Cardiac fibroblast (primary cell): ENCODE data around the gene VGLL3.

Experiments
- DNase-seq, 2 donors: peaks; one replicate each; pipeline versions ENCODE4 v3.0.0 to v3.0.0-alpha.2; 2010; ENCODE audit warnings: low read depth in 2 of 2
- H3K4me3 ChIP-seq, 2 donors: replicated peaks in 1 of 2; 1 replicate in 1 of 2; 2 replicates in 1 of 2; pipeline ENCODE4 v1.5.1; 2011; ENCODE audit warnings: low read depth in 2 of 2, low read length in 2 of 2, mild to moderate bottlenecking in 2 of 2, moderate library complexity in 1 of 2
- TF ChIP-seq, protein P1 (sequence below): IDR thresholded peaks from one replicate; pipeline ENCODE4 v1.5.1; 2011; ENCODE audit warnings: low read depth, mild to moderate bottlenecking, low read length, inconsistent platforms

The VGLL3 gene

DNA sequence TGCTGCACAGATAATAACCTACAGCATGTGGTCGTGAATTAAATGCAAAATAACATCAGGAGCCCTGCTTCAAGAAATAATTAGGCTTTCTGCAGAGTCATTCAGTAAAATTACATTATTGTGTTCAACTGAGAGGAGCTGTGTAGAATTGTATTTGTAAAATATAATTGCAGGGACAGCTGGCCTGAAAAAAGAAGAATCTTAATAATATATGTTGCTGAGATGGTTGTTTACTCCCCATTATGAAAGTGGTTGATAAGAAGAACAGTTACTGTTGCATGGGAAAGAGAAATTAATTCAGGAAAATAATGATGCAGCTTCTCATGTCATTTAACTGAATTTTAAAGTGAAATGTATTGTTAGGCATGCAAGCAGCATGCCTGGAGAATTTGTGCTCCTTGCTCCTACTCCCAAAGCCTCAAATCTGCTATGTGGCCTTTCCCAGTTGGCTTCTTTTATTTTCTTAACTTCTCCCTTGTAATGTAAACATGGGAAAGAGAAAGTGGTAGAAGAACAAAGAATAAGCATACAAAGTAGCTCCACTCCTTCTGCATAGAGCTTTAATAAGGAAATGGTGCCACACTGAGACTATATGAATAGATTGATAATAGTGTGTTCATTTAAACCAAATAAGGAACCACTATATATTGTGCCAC lies 100.1 kb downstream of the VGLL3 start:
- DNase-seq, result no peak
- H3K4me3 ChIP-seq, result no peak overlapping the region
- TF ChIP-seq, protein P1, sequence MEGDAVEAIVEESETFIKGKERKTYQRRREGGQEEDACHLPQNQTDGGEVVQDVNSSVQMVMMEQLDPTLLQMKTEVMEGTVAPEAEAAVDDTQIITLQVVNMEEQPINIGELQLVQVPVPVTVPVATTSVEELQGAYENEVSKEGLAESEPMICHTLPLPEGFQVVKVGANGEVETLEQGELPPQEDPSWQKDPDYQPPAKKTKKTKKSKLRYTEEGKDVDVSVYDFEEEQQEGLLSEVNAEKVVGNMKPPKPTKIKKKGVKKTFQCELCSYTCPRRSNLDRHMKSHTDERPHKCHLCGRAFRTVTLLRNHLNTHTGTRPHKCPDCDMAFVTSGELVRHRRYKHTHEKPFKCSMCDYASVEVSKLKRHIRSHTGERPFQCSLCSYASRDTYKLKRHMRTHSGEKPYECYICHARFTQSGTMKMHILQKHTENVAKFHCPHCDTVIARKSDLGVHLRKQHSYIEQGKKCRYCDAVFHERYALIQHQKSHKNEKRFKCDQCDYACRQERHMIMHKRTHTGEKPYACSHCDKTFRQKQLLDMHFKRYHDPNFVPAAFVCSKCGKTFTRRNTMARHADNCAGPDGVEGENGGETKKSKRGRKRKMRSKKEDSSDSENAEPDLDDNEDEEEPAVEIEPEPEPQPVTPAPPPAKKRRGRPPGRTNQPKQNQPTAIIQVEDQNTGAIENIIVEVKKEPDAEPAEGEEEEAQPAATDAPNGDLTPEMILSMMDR, result no peak
